Keratinocyte (primary cell): ENCODE data around the gene PDCD7. TPM values are rescaled to one million over a fixed set of nuclear protein-coding genes. Genes with fewer than 3 reads are reported as not detected.

Experiments used
- DNase-seq: peaks from one replicate; pipeline ENCODE4 v3.0.0-alpha.2; 2011; ENCODE audit warnings: low read depth, missing footprints, low spot score
- FAIRE-seq: peaks from 2 replicates; lab custom pipeline; 2011; peaks lifted over from hg19 to GRCh38; lab: Jason Lieb, UNC
- H2AFZ ChIP-seq: 2 replicates; pipeline ENCODE4 v1.6.0; 2012; ENCODE audit warnings: low read length, control low read depth, inconsistent platforms; ENCODE audit not compliant: control insufficient read depth
- H3K27ac ChIP-seq: 2 replicates; pipeline ENCODE4 v1.5.1; 2011; ENCODE audit warnings: low read length; ENCODE audit not compliant: control insufficient read depth, insufficient read depth
- H3K27me3 ChIP-seq: 3 replicates; pipeline ENCODE4 v1.6.0; 2011; ENCODE audit warnings: low read length; ENCODE audit not compliant: control insufficient read depth, insufficient read depth; ENCODE audit errors: extremely low read depth
- H3K36me3 ChIP-seq, 2 experiments: 2 replicates in 1 of 2; 3 replicates in 1 of 2; pipeline ENCODE4 v1.5.1; 2011; ENCODE audit warnings: low read length in 2 of 2, mild to moderate bottlenecking in 1 of 2; ENCODE audit not compliant: control insufficient read depth in 2 of 2, insufficient read depth in 2 of 2; ENCODE audit errors: extremely low read depth in 1 of 2
- H3K4me1 ChIP-seq: 3 replicates; pipeline ENCODE4 v1.5.1; 2011; ENCODE audit warnings: low read length; ENCODE audit not compliant: control insufficient read depth, insufficient read depth; ENCODE audit errors: extremely low read depth
- H3K4me2 ChIP-seq: 3 replicates; pipeline ENCODE4 v1.6.0; 2011; ENCODE audit warnings: low read depth, low read length; ENCODE audit not compliant: control insufficient read depth, insufficient read depth; ENCODE audit errors: extremely low read depth
- H3K4me3 ChIP-seq, 3 experiments: fragments of 200-600 bp in 1 of 3; sonication (generic) in 1 of 3; 2 replicates in 2 of 3; 3 replicates in 1 of 3; pipeline ENCODE4 v1.5.1; 2011 to 2016; ENCODE audit warnings: low read length in 3 of 3, mild to moderate bottlenecking in 3 of 3, control low read depth in 2 of 3, inconsistent platforms in 1 of 3, low read depth in 1 of 3, mixed read lengths in 1 of 3, mixed run types in 1 of 3, moderate library complexity in 1 of 3; ENCODE audit not compliant: control insufficient read depth in 2 of 3, insufficient read depth in 2 of 3; ENCODE audit errors: extremely low read depth in 1 of 3
- H3K79me2 ChIP-seq: 2 replicates; pipeline ENCODE4 v1.6.0; 2012; ENCODE audit warnings: low read length; ENCODE audit not compliant: control insufficient read depth, insufficient read depth
- H3K9ac ChIP-seq: 3 replicates; pipeline ENCODE4 v1.6.0; 2011; ENCODE audit warnings: low read length; ENCODE audit not compliant: control insufficient read depth, insufficient read depth; ENCODE audit errors: extremely low read depth
- H3K9me1 ChIP-seq: 3 replicates; pipeline ENCODE4 v1.6.0; 2011; ENCODE audit warnings: low read length; ENCODE audit not compliant: control insufficient read depth, insufficient read depth; ENCODE audit errors: extremely low read depth
- H3K9me3 ChIP-seq: 2 replicates; pipeline ENCODE4 v1.5.1; 2012; ENCODE audit warnings: low read depth, low read length; ENCODE audit not compliant: control insufficient read depth
- H4K20me1 ChIP-seq: 3 replicates; pipeline ENCODE4 v1.6.0; 2011; ENCODE audit warnings: low read length; ENCODE audit not compliant: control insufficient read depth, insufficient read depth; ENCODE audit errors: extremely low read depth
- CTCF ChIP-seq, 3 experiments: IDR thresholded peaks in 1 of 3; conservative IDR thresholded peaks in 1 of 3; optimal IDR thresholded peaks in 1 of 3; 2 replicates in 2 of 3; 3 replicates in 1 of 3; pipeline versions ENCODE3 to v1.5.1; 2011; ENCODE audit warnings: low read length in 3 of 3, mild to moderate bottlenecking in 3 of 3, moderate library complexity in 2 of 3, control low read depth in 1 of 3, inconsistent platforms in 1 of 3; ENCODE audit not compliant: insufficient read depth in 2 of 3; ENCODE audit errors: extremely low read depth in 1 of 3
- EZH2 ChIP-seq: IDR thresholded peaks from one replicate; pipeline ENCODE4 v1.6.1; 2012; ENCODE audit warnings: inconsistent platforms, mild to moderate bottlenecking, low read length, moderate library complexity
- dilution Hi-C: fragments of 300-500 bp; cut with MboI; formaldehyde crosslinking; loops from one replicate; pipeline ENCODE4 v1.7.0; 2020; ENCODE audit warnings: low sequenced_read_pairs; ENCODE audit not compliant: extremely low pct_ligation_motif_present
- polyA plus RNA-seq, 5 experiments: library from polyadenylated mRNA; depleted of rRNA in 3 of 5; stranded (reverse) in 3 of 5; stranded (forward) in 1 of 5; unstranded in 1 of 5; fragments of >200 nt; gene quantifications; 1 replicate in 1 of 5; 2 replicates in 3 of 5; 3 replicates in 1 of 5; pipeline versions ENCODE4 v1.2.1 to v1.2.3, GENCODE V29; 2011 to 2012; ENCODE audit warnings: missing spikeins in 2 of 5, low read depth in 1 of 5, low replicate concordance in 1 of 5

The PDCD7 gene
- polyA plus RNA-seq, 1 donor (not counting 4 experiments of a cell fraction or from before 2014, with no cell fraction given), result 17.2 TPM

GRCh38 chr15:65110676-65111292, 22.8 kb downstream of the PDCD7 start:
- H3K9me3 ChIP-seq, result no peaks in the 10 kb centered on the region
- no peak for DNase-seq
- H2AFZ ChIP-seq, result no peak overlapping the region
- TF ChIP-seq CTCF (optimal IDR thresholded peaks at IDR 0.05 in 1 of 3, IDR thresholded peaks at IDR 0.05 in 1 of 3, conservative IDR thresholded peaks at IDR 0.05 in 1 of 3; ENCODE audit: extremely low read depth in 1 of 3, insufficient read depth in 2 of 3, low read length in 3 of 3), result no peak
- no peak for TF ChIP-seq EZH2
- no peak for FAIRE-seq
- no peaks in the 10 kb centered on the region for H3K27me3 ChIP-seq
- no peak overlapping the region for H3K4me2 ChIP-seq
- no peaks in the 10 kb centered on the region for H3K9me1 ChIP-seq
- no peak overlapping the region for H3K4me3 ChIP-seq
- H3K36me3 ChIP-seq, result peaks cover 12 to 13% of the 10 kb centered on the region in 2 experiments
- dilution Hi-C loops, result no loop called here
- H3K79me2 ChIP-seq, result no peaks in the 10 kb centered on the region
- H3K27ac ChIP-seq, result no peak overlapping the region
- H3K9ac ChIP-seq, result no peak overlapping the region
- H4K20me1 ChIP-seq, result no peaks in the 10 kb centered on the region
- H3K4me1 ChIP-seq, result no peaks in the 10 kb centered on the region

GRCh38 chr15:65106011-65106590, 27.5 kb downstream of the PDCD7 start:
- dilution Hi-C loops, result no loop called here
- no peak overlapping the region for H2AFZ ChIP-seq
- no peaks in the 10 kb centered on the region for H4K20me1 ChIP-seq
- no peak overlapping the region for H3K27ac ChIP-seq
- H3K79me2 ChIP-seq, result no peaks in the 10 kb centered on the region
- no peaks in the 10 kb centered on the region for H3K9me3 ChIP-seq
- DNase-seq, result no peak
- no peak overlapping the region for H3K4me3 ChIP-seq
- H3K9me1 ChIP-seq, result no peaks in the 10 kb centered on the region
- no peak overlapping the region for H3K9ac ChIP-seq
- peaks cover 5 to 6% of the 10 kb centered on the region in 2 experiments for H3K36me3 ChIP-seq
- TF ChIP-seq CTCF (optimal IDR thresholded peaks at IDR 0.05 in 1 of 3, IDR thresholded peaks at IDR 0.05 in 1 of 3, conservative IDR thresholded peaks at IDR 0.05 in 1 of 3; ENCODE audit: extremely low read depth in 1 of 3, insufficient read depth in 2 of 3, low read length in 3 of 3), result no peak
- TF ChIP-seq EZH2, result no peak
- H3K4me2 ChIP-seq, result no peak overlapping the region
- H3K27me3 ChIP-seq, result no peaks in the 10 kb centered on the region
- FAIRE-seq, result no peak
- no peaks in the 10 kb centered on the region for H3K4me1 ChIP-seq
